Measurements from ENCODE around the gene RIPK3. TPM values are rescaled to one million over a fixed set of nuclear protein-coding genes. Genes with fewer than 3 reads are reported as not detected.

RIPK3 gene
- polyA plus RNA-seq, 1 of the 3 experiments (the other 2 are of a cell fraction): not detected

DNA sequence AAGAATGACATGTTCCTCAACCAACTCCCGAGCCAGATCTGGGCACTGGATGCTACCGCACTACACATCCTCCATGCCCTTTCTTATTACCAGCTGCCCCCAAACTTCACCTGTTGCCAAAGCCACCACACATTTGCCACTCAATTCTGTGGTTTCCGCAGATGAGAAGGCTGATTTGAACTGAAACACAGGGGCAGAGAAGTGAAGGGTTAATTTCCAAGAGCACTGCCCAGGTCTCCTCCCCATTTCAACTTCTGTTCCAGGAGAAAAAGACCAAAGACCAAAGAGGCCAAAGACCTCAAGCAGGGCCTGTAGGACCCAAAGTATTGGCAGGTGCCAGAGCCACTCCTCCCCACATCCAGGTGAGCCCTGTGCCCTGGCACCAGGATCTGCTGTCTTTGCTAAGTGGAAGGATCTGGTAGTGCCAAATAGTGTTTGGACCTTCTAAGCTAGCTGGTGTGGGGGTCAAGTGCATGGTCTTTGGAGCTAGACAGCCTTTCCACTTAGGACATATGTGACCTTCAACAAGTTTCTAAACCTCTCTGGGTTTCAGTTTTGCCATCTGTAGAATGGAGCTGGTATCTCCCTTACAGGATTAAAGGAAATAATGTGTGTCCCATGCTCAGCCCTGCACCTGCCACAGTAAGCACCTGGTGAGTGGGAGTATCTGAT, 48.2 kb downstream of the RIPK3 start:
- Histone ChIP-seq H3K9ac (no peak overlapping the region), H3K36me3 (replicated peaks in 1 of 2; ENCODE audit: control insufficient read depth in 1 of 2, insufficient read depth in 2 of 2, low read length in 1 of 2) (peaks cover 14 to 45% of the 10 kb centered on the region in 2 experiments), H4K20me1 (ENCODE audit: insufficient read depth) (no peaks in the 10 kb centered on the region), H3K4me3 (ENCODE audit: low read depth in 2 of 2, low read length in 1 of 2) (no peak overlapping the region), H3K9me2 (no peaks in the 10 kb centered on the region), H3K4me2 (no peak overlapping the region), H3K9me3 (no peaks in the 10 kb centered on the region), H3K27ac (ENCODE audit: low read depth in 2 of 2, low read length in 1 of 2) (no peak overlapping the region), H2AFZ (ENCODE audit: low read depth) (no peak overlapping the region), H3K79me2 (ENCODE audit: insufficient read depth) (no peaks in the 10 kb centered on the region), H3K27me3 (ENCODE audit: insufficient read depth) (no peaks in the 10 kb centered on the region), H3F3A (replicated peaks; ENCODE audit: insufficient read depth) (peaks cover 3% of the 10 kb centered on the region), H3K4me1 (ENCODE audit: control insufficient read depth in 1 of 2, insufficient read depth in 2 of 2, low read depth in 1 of 2, low read length in 1 of 2) (peaks cover 0 to 2% of the 10 kb centered on the region in 2 experiments; a peak in 2 of 4 replicates)
- 87% methylated on average over 3 of the region's 3 CpGs for WGBS (ENCODE audit: low lambda C conversion rate)
- CTCF ChIA-PET: interaction anchor here (0.8 to 6.2 kb wide), 7 partner anchors 9 to 140 kb away, joined by 3 to 43 read pairs (median 4); partner anchors contain the start of genes CIDEB and TINF2
- DNase-seq: no peak
- TF ChIP-seq, protein P1, sequence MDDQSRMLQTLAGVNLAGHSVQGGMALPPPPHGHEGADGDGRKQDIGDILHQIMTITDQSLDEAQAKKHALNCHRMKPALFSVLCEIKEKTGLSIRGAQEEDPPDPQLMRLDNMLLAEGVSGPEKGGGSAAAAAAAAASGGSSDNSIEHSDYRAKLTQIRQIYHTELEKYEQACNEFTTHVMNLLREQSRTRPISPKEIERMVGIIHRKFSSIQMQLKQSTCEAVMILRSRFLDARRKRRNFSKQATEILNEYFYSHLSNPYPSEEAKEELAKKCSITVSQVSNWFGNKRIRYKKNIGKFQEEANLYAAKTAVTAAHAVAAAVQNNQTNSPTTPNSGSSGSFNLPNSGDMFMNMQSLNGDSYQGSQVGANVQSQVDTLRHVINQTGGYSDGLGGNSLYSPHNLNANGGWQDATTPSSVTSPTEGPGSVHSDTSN (IDR thresholded peaks at IDR 0.05): no peak
- TF ChIP-seq EP300 (IDR thresholded peaks at IDR 0.05; ENCODE audit: borderline replicate concordance in 1 of 2, low read depth in 1 of 2, low read length in 1 of 2): no peak
- no peak for TF ChIP-seq TEAD4 (IDR thresholded peaks at IDR 0.05; ENCODE audit: borderline replicate concordance, insufficient read depth)
- no peak for TF ChIP-seq YY1 (IDR thresholded peaks at IDR 0.05; ENCODE audit: low read depth)
- no peak for TF ChIP-seq MEF2A (IDR thresholded peaks at IDR 0.05; ENCODE audit: borderline replicate concordance, low read depth)
- TF ChIP-seq NFIC (IDR thresholded peaks at IDR 0.05; ENCODE audit: borderline replicate concordance): no peak
- TF ChIP-seq FOXJ3 (CRISPR knock-in tag; IDR thresholded peaks at IDR 0.05): no peak
- TF ChIP-seq NRF1 (IDR thresholded peaks at IDR 0.05; ENCODE audit: low read depth, low read length): no peak
- no peak for TF ChIP-seq USF2 (IDR thresholded peaks at IDR 0.05; ENCODE audit: borderline replicate concordance, low read depth, low read length)
- no peak for TF ChIP-seq RFX5 (IDR thresholded peaks at IDR 0.05; ENCODE audit: low read length)
- TF ChIP-seq, protein P2, sequence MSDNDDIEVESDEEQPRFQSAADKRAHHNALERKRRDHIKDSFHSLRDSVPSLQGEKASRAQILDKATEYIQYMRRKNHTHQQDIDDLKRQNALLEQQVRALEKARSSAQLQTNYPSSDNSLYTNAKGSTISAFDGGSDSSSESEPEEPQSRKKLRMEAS (IDR thresholded peaks at IDR 0.05; ENCODE audit: low read depth): no peak
- TF ChIP-seq MXI1 (IDR thresholded peaks at IDR 0.05; ENCODE audit: low read depth, low read length): no peak
- TF ChIP-seq RXRA (IDR thresholded peaks at IDR 0.05; ENCODE audit: borderline replicate concordance, low read depth): no peak
- POLR2A ChIA-PET: interaction anchor here (0.6 to 1.4 kb wide), 2 partner anchors 20 to 64 kb away, joined by 3 to 6 read pairs; partner anchors contain the start of gene RABGGTA

GRCh38 chr14:24290746-24291145, 49.0 kb downstream of the RIPK3 start:
- peaks cover 3% of the 10 kb centered on the region for H3F3A ChIP-seq (replicated peaks; ENCODE audit: insufficient read depth)
- no peak overlapping the region for H3K9ac ChIP-seq
- H3K27me3 ChIP-seq (ENCODE audit: insufficient read depth): no peaks in the 10 kb centered on the region
- H2AFZ ChIP-seq (ENCODE audit: low read depth): no peak overlapping the region
- H3K4me3 ChIP-seq (ENCODE audit: low read depth in 2 of 2, low read length in 1 of 2): no peak overlapping the region
- H3K4me1 ChIP-seq (ENCODE audit: control insufficient read depth in 1 of 2, insufficient read depth in 2 of 2, low read depth in 1 of 2, low read length in 1 of 2): no peaks in the 10 kb centered on the region
- no peaks in the 10 kb centered on the region for H3K9me2 ChIP-seq
- H3K27ac ChIP-seq (ENCODE audit: low read depth in 2 of 2, low read length in 1 of 2): no peak overlapping the region
- 78% methylated on average over 8 of the region's 9 CpGs for WGBS (ENCODE audit: low lambda C conversion rate)
- peaks cover 9 to 42% of the 10 kb centered on the region in 2 experiments for H3K36me3 ChIP-seq (replicated peaks in 1 of 2; ENCODE audit: control insufficient read depth in 1 of 2, insufficient read depth in 2 of 2, low read length in 1 of 2)
- no peaks in the 10 kb centered on the region for H4K20me1 ChIP-seq (ENCODE audit: insufficient read depth)
- ChIA-PET CTCF (interaction anchor here (0.9 to 6.2 kb wide), 5 partner anchors 9 to 47 kb away, joined by 3 to 43 read pairs (median 18); partner anchors contain the start of genes CIDEB and TINF2), POLR2A (no interaction called here)
- no peaks in the 10 kb centered on the region for H3K9me3 ChIP-seq
- H3K79me2 ChIP-seq (ENCODE audit: insufficient read depth): no peaks in the 10 kb centered on the region
- no peak for DNase-seq
- no peak overlapping the region for H3K4me2 ChIP-seq
- TF ChIP-seq GATA2 (CRISPR knock-in tag; IDR thresholded peaks at IDR 0.05) (no peak), YY1 (IDR thresholded peaks at IDR 0.05; ENCODE audit: low read depth) (no peak), USF2 (IDR thresholded peaks at IDR 0.05; ENCODE audit: borderline replicate concordance, low read depth, low read length) (no peak), FOXM1 (IDR thresholded peaks at IDR 0.05; ENCODE audit: low read depth) (no peak), CHD2 (IDR thresholded peaks at IDR 0.05; ENCODE audit: low read length, partially characterized antibody) (no peak), ELF1 (IDR thresholded peaks at IDR 0.05) (no peak), GABPA (IDR thresholded peaks at IDR 0.05; ENCODE audit: low read depth) (no peak), TAF1 (IDR thresholded peaks at IDR 0.05; ENCODE audit: borderline replicate concordance, low read depth, low read length) (no peak), CTCF (IDR thresholded peaks at IDR 0.05) (no peak)
- TF ChIP-seq, protein P3, sequence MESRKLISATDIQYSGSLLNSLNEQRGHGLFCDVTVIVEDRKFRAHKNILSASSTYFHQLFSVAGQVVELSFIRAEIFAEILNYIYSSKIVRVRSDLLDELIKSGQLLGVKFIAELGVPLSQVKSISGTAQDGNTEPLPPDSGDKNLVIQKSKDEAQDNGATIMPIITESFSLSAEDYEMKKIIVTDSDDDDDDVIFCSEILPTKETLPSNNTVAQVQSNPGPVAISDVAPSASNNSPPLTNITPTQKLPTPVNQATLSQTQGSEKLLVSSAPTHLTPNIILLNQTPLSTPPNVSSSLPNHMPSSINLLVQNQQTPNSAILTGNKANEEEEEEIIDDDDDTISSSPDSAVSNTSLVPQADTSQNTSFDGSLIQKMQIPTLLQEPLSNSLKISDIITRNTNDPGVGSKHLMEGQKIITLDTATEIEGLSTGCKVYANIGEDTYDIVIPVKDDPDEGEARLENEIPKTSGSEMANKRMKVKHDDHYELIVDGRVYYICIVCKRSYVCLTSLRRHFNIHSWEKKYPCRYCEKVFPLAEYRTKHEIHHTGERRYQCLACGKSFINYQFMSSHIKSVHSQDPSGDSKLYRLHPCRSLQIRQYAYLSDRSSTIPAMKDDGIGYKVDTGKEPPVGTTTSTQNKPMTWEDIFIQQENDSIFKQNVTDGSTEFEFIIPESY (IDR thresholded peaks at IDR 0.05; ENCODE audit: borderline replicate concordance, low read depth): no peak

Data from SK-N-SH (cell line).